Stimulated activated naive B cell treated with anti-CD40 and anti-IgM and Interleukin-4, amounts not matched to agents 10 μg/mL and 1 μg/mL and 100 μg/mL, for 72 hours (primary cell): ENCODE data around the gene CES5A.
"Not testable (repeated sequence)": the region's sequence is repeated elsewhere in the genome, so short reads cannot be mapped to it uniquely, and the experiment has no call there.

ENCODE experiments used
- ATAC-seq, 2 donors: fragments of 150-1000 bp; cut with Tn5 transposase; replicated peaks; 2 replicates each; pipeline ENCODE4 v1.10.0; 2021; ENCODE audit warnings: moderate library complexity in 1 of 2
- DNase-seq: peaks from one replicate; pipeline ENCODE4 v3.0.0; 2021
- H3K27ac Mint-ChIP-seq: one replicate; pipeline ENCODE4 v1.8.0; 2022; ENCODE audit warnings: mild to moderate bottlenecking, mixed read lengths
- H3K27me3 Mint-ChIP-seq, 2 donors: one replicate each; pipeline ENCODE4 v1.8.0; 2022; ENCODE audit warnings: mixed read lengths in 2 of 2
- H3K36me3 Mint-ChIP-seq, 2 donors: one replicate each; pipeline ENCODE4 v1.8.0; 2022; ENCODE audit warnings: mixed read lengths in 2 of 2, mild to moderate bottlenecking in 1 of 2
- H3K4me1 Mint-ChIP-seq, 2 donors: one replicate each; pipeline ENCODE4 v1.8.0; 2022; ENCODE audit warnings: mixed read lengths in 2 of 2, mild to moderate bottlenecking in 1 of 2
- H3K4me3 Mint-ChIP-seq, 2 donors: one replicate each; pipeline ENCODE4 v1.8.0; 2022; ENCODE audit warnings: mild to moderate bottlenecking in 2 of 2, mixed read lengths in 2 of 2, moderate library complexity in 1 of 2
- H3K9me3 Mint-ChIP-seq, 2 donors: one replicate each; pipeline ENCODE4 v1.8.0; 2022; ENCODE audit warnings: mixed read lengths in 2 of 2, mild to moderate bottlenecking in 1 of 2

CES5A gene

DNA sequence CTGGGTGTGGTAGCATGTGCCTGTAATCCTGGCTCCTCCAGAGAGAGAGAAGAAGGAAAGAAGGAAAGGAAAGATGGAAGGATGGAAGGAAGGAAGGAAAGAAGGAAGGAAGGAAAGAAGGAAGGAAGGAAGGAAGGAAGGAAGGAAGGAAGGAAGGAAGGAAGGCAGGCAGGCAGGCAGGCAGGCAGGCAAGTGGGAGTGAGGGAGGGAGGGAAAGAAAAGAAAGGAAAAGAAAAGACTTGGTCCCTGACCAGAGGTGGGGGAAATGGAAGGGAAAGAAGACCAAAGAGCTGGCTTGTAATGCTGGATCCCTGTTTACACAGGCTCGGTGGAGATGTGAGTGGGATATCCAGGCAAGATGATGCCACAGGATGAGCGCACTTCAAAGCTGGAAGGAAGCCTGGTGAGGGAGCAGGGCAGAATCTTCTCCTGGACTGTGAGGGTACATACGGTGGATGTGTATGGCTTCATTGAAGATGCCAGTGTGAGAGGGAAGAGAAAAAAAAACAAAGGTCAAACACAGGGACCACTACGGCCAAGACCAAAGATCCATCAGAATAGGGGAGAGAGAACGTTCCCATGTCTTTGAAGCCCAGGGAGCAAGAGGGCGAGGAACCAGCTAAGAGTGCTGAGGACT is 44.4 kb downstream of the CES5A start:
- no peak for ATAC-seq
- no peak for DNase-seq
- Mint-ChIP-seq H3K36me3 (no peaks in the 10 kb centered on the region), H3K27ac (no peak overlapping the region), H3K4me3 (no peak overlapping the region), H3K4me1 (peaks cover 0 to 6% of the 10 kb centered on the region in 2 donors), H3K9me3 (no peaks in the 10 kb centered on the region), H3K27me3 (peaks cover 5 to 11% of the 10 kb centered on the region in 2 donors)

- not testable (repeated sequence) for H3K36me3 Mint-ChIP-seq, ATAC-seq, H3K4me3 Mint-ChIP-seq, DNase-seq, H3K9me3 Mint-ChIP-seq, H3K27ac Mint-ChIP-seq, H3K4me1 Mint-ChIP-seq
- peaks cover 5 to 19% of the 10 kb centered on the region in 2 donors for H3K27me3 Mint-ChIP-seq
Observed at GRCh38 chr16:55829232-55829631, 45.9 kb downstream of the CES5A start.

GRCh38 chr16:55828680-55829079 is 46.5 kb downstream of the CES5A start:
- Mint-ChIP-seq H3K9me3 (no peaks in the 10 kb centered on the region), H3K4me1 (peaks cover 0 to under 1% of the 10 kb centered on the region in 2 donors), H3K36me3 (no peaks in the 10 kb centered on the region), H3K27me3 (peaks cover 5 to 19% of the 10 kb centered on the region in 2 donors), H3K27ac (no peak overlapping the region), H3K4me3 (no peak overlapping the region)
- no peak for DNase-seq
- no peak for ATAC-seq

GRCh38 chr16:55825115-55825728 is 50.0 kb downstream of the CES5A start:
- H3K4me1 Mint-ChIP-seq = no peaks in the 10 kb centered on the region
- H3K27ac Mint-ChIP-seq = no peak overlapping the region
- ATAC-seq (no peak), DNase-seq (no peak)
- no peaks in the 10 kb centered on the region for H3K36me3 Mint-ChIP-seq
- peaks cover 21 to 30% of the 10 kb centered on the region in 2 donors for H3K27me3 Mint-ChIP-seq
- no peak overlapping the region for H3K4me3 Mint-ChIP-seq
- H3K9me3 Mint-ChIP-seq = no peaks in the 10 kb centered on the region

- H3K4me1 Mint-ChIP-seq = no peaks in the 10 kb centered on the region
- DNase-seq (no peak), ATAC-seq (no peak)
- H3K36me3 Mint-ChIP-seq = no peaks in the 10 kb centered on the region
- no peak overlapping the region for H3K27ac Mint-ChIP-seq
- no peak overlapping the region for H3K4me3 Mint-ChIP-seq
- H3K9me3 Mint-ChIP-seq = no peaks in the 10 kb centered on the region
- H3K27me3 Mint-ChIP-seq = peaks cover 21 to 30% of the 10 kb centered on the region in 2 donors
Observed at GRCh38 chr16:55824473-55825000, 50.6 kb downstream of the CES5A start.

GRCh38 chr16:55822280-55822810 is 52.8 kb downstream of the CES5A start:
- DNase-seq (no peak), ATAC-seq (no peak)
- no peaks in the 10 kb centered on the region for H3K4me1 Mint-ChIP-seq
- H3K36me3 Mint-ChIP-seq = no peaks in the 10 kb centered on the region
- H3K27me3 Mint-ChIP-seq = peaks cover 25 to 27% of the 10 kb centered on the region in 2 donors
- H3K4me3 Mint-ChIP-seq = no peak overlapping the region
- H3K27ac Mint-ChIP-seq = no peak overlapping the region
- no peaks in the 10 kb centered on the region for H3K9me3 Mint-ChIP-seq

GRCh38 chr16:55821210-55821609 is 54.0 kb downstream of the CES5A start:
- H3K36me3 Mint-ChIP-seq = no peaks in the 10 kb centered on the region
- DNase-seq = no peak
- H3K27me3 Mint-ChIP-seq = peaks cover 27 to 30% of the 10 kb centered on the region in 2 donors
- H3K4me1 Mint-ChIP-seq = no peaks in the 10 kb centered on the region
- H3K9me3 Mint-ChIP-seq = no peaks in the 10 kb centered on the region
- no peak overlapping the region for H3K4me3 Mint-ChIP-seq
- ATAC-seq = no peak
- H3K27ac Mint-ChIP-seq = no peak overlapping the region

GRCh38 chr16:55820615-55821014 is 54.6 kb downstream of the CES5A start:
- no peak overlapping the region for H3K4me3 Mint-ChIP-seq
- H3K27ac Mint-ChIP-seq = no peak overlapping the region
- no peaks in the 10 kb centered on the region for H3K9me3 Mint-ChIP-seq
- no peak for ATAC-seq
- peaks cover 27 to 30% of the 10 kb centered on the region in 2 donors for H3K27me3 Mint-ChIP-seq
- no peaks in the 10 kb centered on the region for H3K36me3 Mint-ChIP-seq
- DNase-seq = no peak
- H3K4me1 Mint-ChIP-seq = no peaks in the 10 kb centered on the region

- peaks cover 27 to 31% of the 10 kb centered on the region in 2 donors for H3K27me3 Mint-ChIP-seq
- H3K36me3 Mint-ChIP-seq = no peaks in the 10 kb centered on the region
Observed at GRCh38 chr16:55817236-55817912, 57.8 kb downstream of the CES5A start.

DNA sequence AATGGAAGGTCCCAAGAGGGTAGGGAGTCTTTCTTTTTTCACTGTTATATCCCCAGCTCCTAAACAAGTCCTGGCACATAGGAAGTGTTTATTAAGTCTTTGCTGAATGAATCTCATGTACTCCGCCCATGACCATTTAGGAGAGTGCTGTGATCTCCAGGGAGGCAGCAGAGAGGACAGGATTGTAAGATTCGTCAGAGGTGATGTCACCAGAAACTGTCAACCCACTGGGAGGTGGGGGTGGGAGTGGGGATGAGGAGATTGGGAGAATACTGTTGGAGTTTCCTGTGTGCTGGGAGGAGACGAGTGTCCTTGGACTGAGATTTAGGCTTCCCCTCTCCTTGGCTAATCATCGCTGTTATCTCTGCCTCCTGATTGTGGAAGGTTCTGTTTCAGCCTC is 59.0 kb downstream of the CES5A start:
- H3K4me1 Mint-ChIP-seq, ATAC-seq, H3K4me3 Mint-ChIP-seq, H3K9me3 Mint-ChIP-seq, DNase-seq, H3K36me3 Mint-ChIP-seq, H3K27ac Mint-ChIP-seq: not testable (repeated sequence)
- H3K27me3 Mint-ChIP-seq = peaks cover 18 to 29% of the 10 kb centered on the region in 2 donors

More at GRCh38 chr16:55817236-55817912, 57.8 kb downstream of the CES5A start:
- Mint-ChIP-seq H3K27ac (no peak overlapping the region), H3K9me3 (no peaks in the 10 kb centered on the region), H3K4me1 (no peaks in the 10 kb centered on the region), H3K4me3 (no peak overlapping the region)
- ATAC-seq (no peak), DNase-seq (no peak)

GRCh38 chr16:55815320-55815719 is 59.9 kb downstream of the CES5A start:
- H3K27me3 Mint-ChIP-seq = peaks cover 12 to 30% of the 10 kb centered on the region in 2 donors
- no peaks in the 10 kb centered on the region for H3K36me3 Mint-ChIP-seq
- H3K4me3 Mint-ChIP-seq = no peak overlapping the region
- no peak overlapping the region for H3K27ac Mint-ChIP-seq
- H3K9me3 Mint-ChIP-seq = no peaks in the 10 kb centered on the region
- no peaks in the 10 kb centered on the region for H3K4me1 Mint-ChIP-seq
- ATAC-seq (no peak), DNase-seq (no peak)

DNA sequence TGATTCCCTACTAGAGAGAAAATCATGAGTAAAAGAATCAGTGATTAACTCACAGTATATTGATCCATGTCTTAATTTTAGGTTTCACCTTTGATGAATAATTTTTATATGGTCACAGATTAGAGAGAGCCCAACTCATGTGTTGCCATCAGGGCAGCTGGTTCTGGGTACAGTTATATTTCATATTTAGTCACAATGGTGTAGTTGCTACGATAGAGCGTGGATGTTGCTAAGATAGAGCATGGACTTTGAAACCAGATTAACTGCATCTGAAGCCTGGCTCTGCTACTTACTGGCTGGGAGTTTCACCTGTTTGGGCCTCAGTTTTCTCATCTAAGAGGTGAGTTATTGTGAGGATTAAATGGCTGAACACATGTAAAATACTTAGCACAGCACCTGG is 61.0 kb downstream of the CES5A start:
- H3K4me3 Mint-ChIP-seq, ATAC-seq, H3K36me3 Mint-ChIP-seq, H3K4me1 Mint-ChIP-seq, H3K9me3 Mint-ChIP-seq, H3K27ac Mint-ChIP-seq, DNase-seq: not testable (repeated sequence)
- H3K27me3 Mint-ChIP-seq = peaks cover 12 to 39% of the 10 kb centered on the region in 2 donors

DNA sequence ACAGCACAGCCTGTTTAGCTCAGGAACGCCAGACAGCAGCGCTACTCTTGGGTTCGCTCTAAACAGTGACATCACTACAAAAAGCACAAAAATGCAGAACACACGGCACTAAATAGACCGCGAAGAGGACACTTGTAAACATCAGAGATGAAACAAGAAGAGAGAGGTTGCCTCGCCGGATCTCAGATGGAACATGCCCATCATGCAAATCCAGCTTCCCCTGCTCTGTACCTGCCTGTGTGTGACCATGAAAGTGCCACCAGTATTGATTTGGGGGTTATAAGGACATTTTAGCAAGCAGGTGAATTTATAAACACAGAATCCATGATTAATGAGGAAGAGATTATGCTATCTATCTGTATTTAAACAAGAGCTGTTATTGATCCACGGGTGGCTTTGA is 61.4 kb downstream of the CES5A start:
- not testable (repeated sequence) for H3K27ac Mint-ChIP-seq, H3K36me3 Mint-ChIP-seq, DNase-seq, H3K4me1 Mint-ChIP-seq, H3K4me3 Mint-ChIP-seq, H3K9me3 Mint-ChIP-seq, ATAC-seq
- H3K27me3 Mint-ChIP-seq = peaks cover 12 to 39% of the 10 kb centered on the region in 2 donors

GRCh38 chr16:55812951-55813350 is 62.2 kb downstream of the CES5A start:
- no peaks in the 10 kb centered on the region for H3K9me3 Mint-ChIP-seq
- ATAC-seq (no peak), DNase-seq (no peak)
- no peaks in the 10 kb centered on the region for H3K36me3 Mint-ChIP-seq
- H3K4me3 Mint-ChIP-seq = no peak overlapping the region
- H3K4me1 Mint-ChIP-seq = no peaks in the 10 kb centered on the region
- peaks cover 12 to 39% of the 10 kb centered on the region in 2 donors for H3K27me3 Mint-ChIP-seq
- H3K27ac Mint-ChIP-seq = no peak overlapping the region
